Measurements from ENCODE around the gene BMP5.

- TF ChIP-seq BACH2 (CRISPR knock-in tag; IDR thresholded peaks at IDR 0.05; ENCODE audit: borderline replicate concordance) (no peak), ZFP30 (CRISPR knock-in tag; IDR thresholded peaks at IDR 0.05) (no peak), ZNF565 (CRISPR knock-in tag; conservative IDR thresholded peaks at IDR 0.05; ENCODE audit: low read depth) (no peak), ZNF8 (CRISPR knock-in tag; IDR thresholded peaks at IDR 0.05) (no peak), POU6F1 (CRISPR knock-in tag; IDR thresholded peaks at IDR 0.05; ENCODE audit: borderline replicate concordance, low read depth) (no peak), ZFP3 (CRISPR knock-in tag; IDR thresholded peaks at IDR 0.05) (no peak), TOX (CRISPR knock-in tag; IDR thresholded peaks at IDR 0.05; ENCODE audit: borderline replicate concordance) (no peak), RARB (CRISPR knock-in tag; IDR thresholded peaks at IDR 0.05) (no peak), TCF4 (CRISPR knock-in tag; IDR thresholded peaks at IDR 0.05; ENCODE audit: borderline replicate concordance) (no peak), ARNTL (CRISPR knock-in tag; IDR thresholded peaks at IDR 0.05; ENCODE audit: borderline replicate concordance, low read depth) (no peak)
- TF ChIP-seq, protein P1, sequence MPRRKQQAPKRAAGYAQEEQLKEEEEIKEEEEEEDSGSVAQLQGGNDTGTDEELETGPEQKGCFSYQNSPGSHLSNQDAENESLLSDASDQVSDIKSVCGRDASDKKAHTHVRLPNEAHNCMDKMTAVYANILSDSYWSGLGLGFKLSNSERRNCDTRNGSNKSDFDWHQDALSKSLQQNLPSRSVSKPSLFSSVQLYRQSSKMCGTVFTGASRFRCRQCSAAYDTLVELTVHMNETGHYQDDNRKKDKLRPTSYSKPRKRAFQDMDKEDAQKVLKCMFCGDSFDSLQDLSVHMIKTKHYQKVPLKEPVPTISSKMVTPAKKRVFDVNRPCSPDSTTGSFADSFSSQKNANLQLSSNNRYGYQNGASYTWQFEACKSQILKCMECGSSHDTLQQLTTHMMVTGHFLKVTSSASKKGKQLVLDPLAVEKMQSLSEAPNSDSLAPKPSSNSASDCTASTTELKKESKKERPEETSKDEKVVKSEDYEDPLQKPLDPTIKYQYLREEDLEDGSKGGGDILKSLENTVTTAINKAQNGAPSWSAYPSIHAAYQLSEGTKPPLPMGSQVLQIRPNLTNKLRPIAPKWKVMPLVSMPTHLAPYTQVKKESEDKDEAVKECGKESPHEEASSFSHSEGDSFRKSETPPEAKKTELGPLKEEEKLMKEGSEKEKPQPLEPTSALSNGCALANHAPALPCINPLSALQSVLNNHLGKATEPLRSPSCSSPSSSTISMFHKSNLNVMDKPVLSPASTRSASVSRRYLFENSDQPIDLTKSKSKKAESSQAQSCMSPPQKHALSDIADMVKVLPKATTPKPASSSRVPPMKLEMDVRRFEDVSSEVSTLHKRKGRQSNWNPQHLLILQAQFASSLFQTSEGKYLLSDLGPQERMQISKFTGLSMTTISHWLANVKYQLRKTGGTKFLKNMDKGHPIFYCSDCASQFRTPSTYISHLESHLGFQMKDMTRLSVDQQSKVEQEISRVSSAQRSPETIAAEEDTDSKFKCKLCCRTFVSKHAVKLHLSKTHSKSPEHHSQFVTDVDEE (CRISPR knock-in tag; IDR thresholded peaks at IDR 0.05), result no peak
- TF ChIP-seq, protein P2, sequence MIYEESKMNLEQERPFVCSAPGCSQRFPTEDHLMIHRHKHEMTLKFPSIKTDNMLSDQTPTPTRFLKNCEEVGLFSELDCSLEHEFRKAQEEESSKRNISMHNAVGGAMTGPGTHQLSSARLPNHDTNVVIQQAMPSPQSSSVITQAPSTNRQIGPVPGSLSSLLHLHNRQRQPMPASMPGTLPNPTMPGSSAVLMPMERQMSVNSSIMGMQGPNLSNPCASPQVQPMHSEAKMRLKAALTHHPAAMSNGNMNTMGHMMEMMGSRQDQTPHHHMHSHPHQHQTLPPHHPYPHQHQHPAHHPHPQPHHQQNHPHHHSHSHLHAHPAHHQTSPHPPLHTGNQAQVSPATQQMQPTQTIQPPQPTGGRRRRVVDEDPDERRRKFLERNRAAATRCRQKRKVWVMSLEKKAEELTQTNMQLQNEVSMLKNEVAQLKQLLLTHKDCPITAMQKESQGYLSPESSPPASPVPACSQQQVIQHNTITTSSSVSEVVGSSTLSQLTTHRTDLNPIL (CRISPR knock-in tag; IDR thresholded peaks at IDR 0.05; ENCODE audit: low read depth), result no peak
These were observed 56.9 kb downstream of the BMP5 start for GRCh38 chr6:55818482-55818881.

Data from SK-N-SH treated with all-trans-retinoic acid at 6 μM for 48 hours (cell line).